OCI-LY1 (cell line): Measurements from ENCODE around the gene BATF.

Source experiments
- CTCF ChIP-seq: fragments of 200-600 bp; sonication (generic), shearing (Covaris generic); IDR thresholded peaks from 2 replicates; pipeline ENCODE4 v1.5.1; 2017; ENCODE audit warnings: mild to moderate bottlenecking, antibody characterized with exemption, low read length, moderate library complexity, mixed read lengths
- EZH2 ChIP-seq: fragments of 200-600 bp; sonication (generic), shearing (Covaris generic); IDR thresholded peaks from 2 replicates; pipeline ENCODE4 v1.8.0; 2017; ENCODE audit warnings: borderline replicate concordance, mixed run types, mild to moderate bottlenecking, antibody characterized with exemption, low read length, moderate library complexity, mixed read lengths

- TF ChIP-seq CTCF (no peak), EZH2 (no peak)
Observed at GRCh38 chr14:75497701-75498100, 24.6 kb upstream of the BATF start.
